ENCODE data around the gene MAD2L2. TPM values are rescaled to one million over a fixed set of nuclear protein-coding genes. Genes with fewer than 3 reads are reported as not detected.

Gene MAD2L2
- total and polyA plus RNA-seq, 9 of the 15 experiments (the other 6 are each of a cell fraction or from before 2014, with no cell fraction given), result 12.4 to 286 (median 143) TPM

- TF ChIP-seq PRDM10 (IDR thresholded peaks at IDR 0.05; ENCODE audit: partially characterized antibody) (no peak), FIP1L1 (IDR thresholded peaks at IDR 0.05; ENCODE audit: low read depth, low read length, poor library complexity, severe bottlenecking) (no peak), POLR3A (IDR thresholded peaks at IDR 0.05; ENCODE audit: borderline replicate concordance, extremely low read depth, insufficient read depth, insufficient read length) (no peak), TCF7 (IDR thresholded peaks at IDR 0.05; ENCODE audit: borderline replicate concordance) (no peak), ZFP36 (IDR thresholded peaks at IDR 0.05; ENCODE audit: low read depth, low read length, partially characterized antibody) (peak; percentile 98), NCOA1 (IDR thresholded peaks at IDR 0.05; ENCODE audit: low read depth) (no peak), ARID3A (IDR thresholded peaks at IDR 0.05; ENCODE audit: borderline replicate concordance, low read depth, low read length) (no peak), EZH2 (IDR thresholded peaks at IDR 0.05; ENCODE audit: borderline replicate concordance, low read depth, low read length) (no peak), KLF6 (CRISPR knock-in tag; IDR thresholded peaks at IDR 0.05; ENCODE audit: borderline replicate concordance) (no peak), ZFP30 (CRISPR knock-in tag; IDR thresholded peaks at IDR 0.05; ENCODE audit: borderline replicate concordance) (no peak), TOE1 (IDR thresholded peaks at IDR 0.05; ENCODE audit: borderline replicate concordance) (no peak), TOE1 (CRISPR knock-in tag; IDR thresholded peaks at IDR 0.05; ENCODE audit: borderline replicate concordance, low read depth) (no peak), ETV6 (IDR thresholded peaks at IDR 0.05; ENCODE audit: borderline replicate concordance in 1 of 2, low read depth in 2 of 2, low read length in 1 of 2) (no peak), ETV6 (CRISPR knock-in tag; IDR thresholded peaks at IDR 0.05; ENCODE audit: borderline replicate concordance) (no peak), HDGF (IDR thresholded peaks at IDR 0.05) (no peak), ZNF395 (CRISPR knock-in tag; IDR thresholded peaks at IDR 0.05) (no peak), HMGXB4 (CRISPR knock-in tag; IDR thresholded peaks at IDR 0.05) (no peak), PTRF (tag; IDR thresholded peaks at IDR 0.05) (no peak), HDAC2 (IDR thresholded peaks at IDR 0.05) (0 out of 2 replicates have a peak, but pooled peaks have one; percentile 16)
Observed at GRCh38 chr1:11706292-11706691, 25.3 kb upstream of the MAD2L2 start (continued).
